GM19025 (cell line): ENCODE results near the gene ANGEL2.
"Not testable (repeated sequence)": the region's sequence is repeated elsewhere in the genome, so short reads cannot be mapped to it uniquely, and the experiment has no call there.

ENCODE experiments used
- ATAC-seq: cut with Tn5 transposase; IDR thresholded peaks from one replicate; pipeline ENCODE4 v1.9.1; 2021; ENCODE audit warnings: mild to moderate bottlenecking, low read depth, moderate library complexity; ENCODE audit not compliant: unreplicated experiment

The ANGEL2 gene, protein sequence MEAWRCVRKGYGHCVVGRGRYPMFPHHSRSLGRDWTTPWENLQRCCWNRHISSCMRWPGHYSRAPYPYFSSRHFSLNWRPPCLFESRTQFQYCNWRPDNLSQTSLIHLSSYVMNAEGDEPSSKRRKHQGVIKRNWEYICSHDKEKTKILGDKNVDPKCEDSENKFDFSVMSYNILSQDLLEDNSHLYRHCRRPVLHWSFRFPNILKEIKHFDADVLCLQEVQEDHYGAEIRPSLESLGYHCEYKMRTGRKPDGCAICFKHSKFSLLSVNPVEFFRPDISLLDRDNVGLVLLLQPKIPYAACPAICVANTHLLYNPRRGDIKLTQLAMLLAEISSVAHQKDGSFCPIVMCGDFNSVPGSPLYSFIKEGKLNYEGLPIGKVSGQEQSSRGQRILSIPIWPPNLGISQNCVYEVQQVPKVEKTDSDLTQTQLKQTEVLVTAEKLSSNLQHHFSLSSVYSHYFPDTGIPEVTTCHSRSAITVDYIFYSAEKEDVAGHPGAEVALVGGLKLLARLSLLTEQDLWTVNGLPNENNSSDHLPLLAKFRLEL

DNA sequence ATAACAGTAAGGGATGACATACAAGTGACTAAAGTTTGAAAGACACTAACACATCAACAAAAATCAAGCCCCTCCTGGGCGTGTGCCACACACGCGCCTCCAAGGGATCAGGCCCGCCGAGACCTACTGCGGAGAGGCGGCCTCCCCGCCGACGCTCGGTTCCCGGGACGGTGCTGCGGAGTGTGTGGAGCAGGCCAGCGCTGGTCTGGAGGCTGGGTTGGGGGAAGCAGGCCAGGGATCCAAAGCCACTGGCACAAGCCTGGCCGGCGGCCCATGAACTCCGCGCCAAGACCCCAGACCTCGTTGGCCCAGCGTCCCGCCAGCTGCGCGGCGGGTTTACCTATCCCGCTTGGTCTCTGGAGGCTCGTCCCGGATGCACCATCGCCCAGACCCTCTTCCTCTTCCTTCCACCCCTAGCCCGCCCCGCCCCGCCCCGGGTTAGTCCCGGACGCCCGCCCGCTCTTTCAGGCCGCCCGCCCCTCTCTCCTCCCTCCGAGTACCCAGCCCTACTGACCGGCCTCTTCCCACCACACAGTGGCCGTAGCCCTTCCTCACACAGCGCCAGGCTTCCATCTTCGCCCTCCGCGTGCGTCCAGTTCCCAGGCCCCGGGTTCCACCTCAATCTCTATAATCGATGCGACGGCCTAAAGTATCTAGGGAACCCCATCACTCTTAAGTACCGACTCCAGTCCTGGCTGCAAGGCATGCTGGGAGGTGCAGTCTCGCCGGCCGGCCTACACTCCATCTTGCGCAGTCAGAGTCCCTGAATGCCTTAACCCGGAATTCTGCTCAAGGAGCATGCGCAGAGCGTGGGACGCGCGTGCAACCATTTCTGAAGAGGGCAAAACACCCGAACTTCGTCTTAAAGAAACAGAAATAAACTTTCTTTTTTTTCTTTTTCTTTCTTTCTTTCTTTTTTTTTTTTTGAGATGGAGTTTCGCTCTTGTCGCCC lies at the start of gene ANGEL2:
Gene ANGEL2, minus strand, starts transcription at position 769 of the 952 bp plus-strand sequence. Its CDS starts 196 bp downstream, at position 573.
- peak; percentile 88 for ATAC-seq

DNA sequence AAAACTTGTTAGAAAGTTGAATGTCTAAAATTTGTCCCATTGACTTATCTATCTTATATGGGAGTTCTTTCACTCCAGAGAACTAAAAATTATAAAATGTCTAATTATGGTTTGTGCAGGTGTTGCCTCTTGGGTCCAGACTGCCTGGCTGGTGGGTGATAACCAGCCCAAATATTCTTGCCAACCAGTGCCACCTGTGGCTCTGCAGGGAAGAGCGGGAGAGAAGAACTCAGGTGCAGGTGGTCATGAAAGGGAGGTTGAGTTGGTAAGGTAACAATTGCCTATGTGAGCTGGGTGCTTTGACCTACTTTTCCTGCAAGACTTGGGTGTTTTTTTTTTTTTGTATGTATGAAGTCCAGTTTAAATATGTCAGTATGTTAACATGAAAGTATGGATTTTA lies 45.6 kb upstream of the ANGEL2 start:
- no peak for ATAC-seq

DNA sequence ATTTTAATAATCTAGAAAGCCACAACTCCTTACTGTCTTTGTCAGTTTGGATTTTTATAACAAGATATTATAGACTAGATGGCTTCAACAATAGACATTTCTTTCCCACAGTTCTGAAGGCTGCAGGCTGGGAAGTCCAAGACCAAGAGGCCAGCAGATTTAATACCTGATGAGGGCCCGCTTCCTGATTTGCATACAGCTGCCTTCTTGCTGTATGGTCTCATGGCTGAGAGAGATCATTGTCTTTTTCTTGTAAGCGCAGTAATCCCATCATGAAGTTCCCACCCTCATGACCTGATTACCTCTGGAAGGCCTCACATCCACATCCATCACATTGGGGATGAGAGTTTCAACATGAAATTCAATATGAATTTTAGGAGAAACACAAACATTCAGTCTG lies 45.2 kb upstream of the ANGEL2 start:
- no peak for ATAC-seq

DNA sequence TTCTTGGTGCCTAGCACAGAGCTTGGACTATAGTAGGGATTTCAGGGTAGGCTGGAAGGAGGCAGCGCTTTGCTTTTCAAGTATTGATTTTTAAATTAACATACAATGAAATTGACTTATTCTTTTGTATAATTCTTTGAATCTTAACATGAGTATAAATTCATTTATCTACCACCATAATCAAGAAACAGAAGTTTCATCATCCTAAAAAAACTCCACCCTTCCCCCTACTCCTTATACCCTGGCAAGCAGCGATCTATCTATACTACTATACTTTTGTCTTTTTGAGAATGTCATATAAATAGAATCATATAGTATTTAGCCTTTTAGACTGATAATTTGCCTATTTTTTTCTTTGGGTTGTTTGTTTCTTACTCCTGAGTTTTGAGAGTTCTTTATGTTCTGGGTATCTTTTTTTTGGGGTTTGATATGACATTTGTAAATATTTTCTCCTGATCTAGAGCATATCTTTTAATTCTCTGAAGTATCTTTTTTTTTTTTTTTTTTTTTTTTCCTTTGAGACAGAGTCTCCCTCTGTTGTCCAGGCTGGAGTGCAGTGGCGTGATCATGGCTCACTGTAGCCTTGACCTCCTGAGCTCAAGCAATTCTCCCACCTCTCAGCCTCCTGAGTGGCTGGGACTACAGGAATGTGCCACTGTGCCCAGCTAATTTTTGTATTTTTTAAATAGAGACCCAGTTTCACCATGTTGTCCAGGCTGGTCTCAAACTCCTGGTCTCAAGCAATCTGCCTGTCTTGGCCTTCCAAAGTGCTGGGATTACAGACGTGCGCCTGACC lies 41.8 kb upstream of the ANGEL2 start:
- no peak for ATAC-seq

DNA sequence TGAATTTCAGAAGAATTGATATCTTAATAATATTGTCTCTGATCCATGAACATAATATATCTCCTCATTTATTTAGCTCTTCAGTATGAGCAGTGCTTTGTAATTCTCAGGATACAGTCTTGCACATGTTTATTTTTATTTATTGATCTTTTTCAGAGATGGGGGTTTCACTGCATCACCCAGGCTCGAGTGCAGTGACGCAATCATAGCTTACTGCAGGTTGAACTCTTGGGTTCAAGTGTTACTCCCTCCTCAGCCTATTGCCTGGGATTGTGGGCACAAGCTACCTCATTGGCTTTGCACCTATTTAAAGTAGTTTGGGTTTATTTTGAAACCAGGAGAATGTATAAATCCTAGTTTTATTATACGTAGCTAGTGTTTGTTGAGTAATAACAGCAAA lies 40.1 kb upstream of the ANGEL2 start:
- no peak for ATAC-seq

DNA sequence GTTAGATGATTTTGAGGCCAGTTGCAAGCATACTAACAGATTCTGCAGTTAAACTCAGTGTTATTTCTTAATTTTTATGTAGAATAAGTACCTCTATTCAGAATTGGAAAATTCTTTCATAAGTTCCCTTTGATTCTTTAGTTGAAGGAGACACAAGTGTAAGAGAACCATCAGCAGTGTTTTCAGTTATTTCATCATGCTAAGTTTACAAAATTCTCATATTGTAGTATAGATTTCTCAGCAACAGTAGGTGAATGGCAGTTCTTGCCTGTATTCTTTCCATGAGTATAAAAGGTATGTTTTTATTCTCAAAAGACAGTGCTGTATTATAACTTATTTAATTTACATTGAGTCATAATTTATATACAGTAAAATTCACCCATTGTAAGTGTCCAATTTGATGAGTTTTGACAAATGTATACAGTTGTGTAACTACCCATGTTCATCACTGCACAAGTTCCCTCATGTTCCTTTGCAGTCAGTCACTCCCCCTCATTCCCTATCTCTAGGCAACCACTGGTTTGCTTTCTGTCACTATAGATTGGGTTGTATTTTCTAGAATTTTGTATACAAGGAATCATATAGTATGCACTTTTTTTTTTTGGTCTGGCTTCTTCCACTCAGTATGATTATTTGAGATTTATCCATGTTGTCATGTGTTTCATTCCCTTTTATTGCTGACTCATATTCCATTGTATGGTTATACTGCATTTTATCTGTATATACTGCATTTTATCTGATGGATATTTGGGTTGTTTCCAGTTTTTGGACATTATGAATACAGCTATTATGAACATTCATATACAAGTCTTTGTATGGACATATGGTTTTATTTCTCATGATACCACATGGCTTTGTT lies 39.3 kb upstream of the ANGEL2 start:
- no peak for ATAC-seq

DNA sequence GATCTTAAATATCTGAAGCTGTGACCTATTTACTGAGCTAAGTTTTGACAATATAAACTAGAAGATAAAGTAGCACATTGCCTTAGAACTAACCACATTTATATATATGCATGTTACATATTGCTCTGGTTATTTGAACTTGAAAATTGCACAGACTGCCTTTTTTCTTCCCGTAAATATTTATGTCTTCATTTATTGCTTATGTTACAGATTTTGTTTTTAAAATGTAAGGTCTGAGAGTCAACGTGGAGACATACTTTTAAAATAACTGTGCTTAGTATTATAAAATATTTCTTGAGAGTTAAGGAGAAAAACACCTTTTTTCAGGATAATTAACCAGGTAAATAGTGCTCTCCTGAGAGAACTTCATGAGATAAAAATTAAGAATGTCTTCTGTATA lies 38.5 kb upstream of the ANGEL2 start:
- no peak for ATAC-seq

DNA sequence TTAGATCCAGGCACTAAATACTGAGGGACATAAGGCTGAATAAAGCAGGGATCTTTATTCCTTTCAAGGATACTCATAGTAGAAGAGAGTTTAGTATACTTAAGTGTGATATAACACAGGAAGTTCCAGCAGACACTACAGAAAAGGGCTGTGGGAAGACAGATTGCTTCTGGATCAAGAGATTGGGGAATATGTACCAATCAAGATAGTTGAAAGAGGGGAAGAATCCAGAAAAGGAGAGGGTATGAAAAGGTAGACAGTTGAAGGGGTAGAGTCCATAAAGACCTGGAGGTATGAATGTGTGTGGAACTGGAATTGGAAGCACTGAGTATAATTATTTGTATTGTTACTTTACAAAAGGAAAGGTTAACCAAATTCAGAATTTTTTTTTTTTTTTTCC lies 37.8 kb upstream of the ANGEL2 start:
- ATAC-seq = no peak

DNA sequence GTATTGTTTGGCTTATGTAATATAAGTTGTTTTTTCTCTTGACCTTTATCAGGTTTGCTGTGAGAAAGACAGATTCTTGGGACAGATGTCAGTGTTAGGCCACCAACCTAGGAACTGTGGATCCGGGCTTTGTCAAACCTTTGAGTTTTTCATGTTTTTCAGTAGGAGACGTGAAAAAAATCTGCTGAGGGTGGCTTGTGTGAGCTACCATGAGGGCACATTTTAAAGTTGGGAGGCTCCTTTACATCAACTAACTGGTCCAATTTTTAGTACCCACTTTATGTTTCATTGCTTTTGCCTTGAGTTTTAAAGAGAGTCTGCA lies 36.2 kb upstream of the ANGEL2 start:
- ATAC-seq = no peak

DNA sequence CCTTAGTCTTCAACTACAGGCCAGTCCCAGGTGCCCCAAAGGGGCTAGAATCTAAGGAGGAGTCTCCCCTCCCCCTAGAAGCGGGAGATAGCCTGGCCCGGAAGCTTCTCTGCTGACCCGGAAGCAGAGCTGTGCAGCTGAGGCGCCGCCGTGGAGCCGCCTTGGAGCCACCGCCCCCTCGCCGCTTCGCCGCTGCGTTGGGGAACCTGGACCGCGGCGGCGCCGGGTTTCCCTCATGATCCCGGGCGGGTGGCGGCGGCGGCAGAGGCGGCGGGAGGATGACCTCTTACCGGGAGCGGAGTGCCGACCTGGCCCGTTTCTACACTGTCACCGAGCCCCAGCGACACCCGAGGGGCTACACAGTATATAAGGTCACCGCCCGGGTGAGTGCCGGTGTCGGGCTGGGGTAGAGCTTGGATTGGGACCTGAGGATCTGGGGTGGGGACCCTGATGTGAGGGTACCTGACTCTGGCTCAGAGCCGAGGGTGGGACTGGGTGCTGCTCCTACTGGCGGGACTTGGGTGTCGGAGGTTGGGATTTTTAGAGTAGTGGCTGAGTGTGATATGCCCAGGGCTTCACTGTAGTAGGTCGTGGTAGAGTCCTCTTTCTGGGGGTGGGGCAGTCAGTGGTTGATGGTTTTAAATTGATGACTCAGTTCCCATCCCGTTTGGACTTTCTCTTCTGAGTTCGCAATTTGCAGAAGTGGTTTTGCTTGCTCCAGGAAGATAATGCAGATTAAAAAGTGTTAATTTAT lies 35.6 kb upstream of the ANGEL2 start, which contains the start of gene RPS6KC1:
Gene RPS6KC1, plus strand, starts transcription at position 115 of the 754 bp plus-strand sequence. Its CDS starts 164 bp downstream, at position 279.
- peak; percentile 99 for ATAC-seq

DNA sequence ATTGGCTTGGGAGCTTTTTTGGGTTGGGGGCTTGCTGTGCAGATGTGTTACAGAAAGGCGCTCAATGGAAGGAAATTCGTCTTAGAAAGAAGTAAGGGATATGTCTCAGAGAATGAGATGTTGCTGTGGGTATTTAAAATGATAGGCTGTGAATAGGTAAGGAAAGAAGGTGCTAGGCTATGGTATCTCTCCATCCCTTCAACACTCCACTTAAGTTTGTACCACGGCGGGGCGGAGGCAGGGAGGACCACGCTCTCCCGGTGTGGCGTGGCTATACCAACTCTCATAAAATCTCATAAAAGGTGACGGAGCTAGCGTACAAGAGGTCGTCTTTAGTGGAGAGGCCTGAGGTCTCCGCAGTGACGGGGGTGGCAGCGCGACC lies 35.1 kb upstream of the ANGEL2 start:
- peak; percentile 28 for ATAC-seq

DNA sequence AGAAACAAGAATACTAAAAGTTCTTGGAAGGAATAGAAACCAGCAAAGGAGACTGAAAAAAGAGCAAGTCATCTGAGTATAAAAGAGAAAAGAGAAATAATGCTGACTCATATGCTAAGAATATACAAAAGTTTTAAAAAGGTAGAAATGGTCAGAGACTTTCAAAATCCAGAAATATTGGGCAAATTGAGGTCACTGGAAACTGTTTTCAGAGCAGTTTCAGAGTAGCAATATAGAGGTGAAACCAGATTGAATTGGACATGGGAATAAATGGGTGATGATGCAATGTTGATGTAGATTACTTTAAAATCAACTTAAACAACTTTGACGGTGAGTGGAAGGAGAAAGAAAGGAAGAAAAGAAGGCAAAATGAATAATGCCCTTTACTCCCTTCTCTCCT lies 33.6 kb upstream of the ANGEL2 start:
- ATAC-seq = no peak

DNA sequence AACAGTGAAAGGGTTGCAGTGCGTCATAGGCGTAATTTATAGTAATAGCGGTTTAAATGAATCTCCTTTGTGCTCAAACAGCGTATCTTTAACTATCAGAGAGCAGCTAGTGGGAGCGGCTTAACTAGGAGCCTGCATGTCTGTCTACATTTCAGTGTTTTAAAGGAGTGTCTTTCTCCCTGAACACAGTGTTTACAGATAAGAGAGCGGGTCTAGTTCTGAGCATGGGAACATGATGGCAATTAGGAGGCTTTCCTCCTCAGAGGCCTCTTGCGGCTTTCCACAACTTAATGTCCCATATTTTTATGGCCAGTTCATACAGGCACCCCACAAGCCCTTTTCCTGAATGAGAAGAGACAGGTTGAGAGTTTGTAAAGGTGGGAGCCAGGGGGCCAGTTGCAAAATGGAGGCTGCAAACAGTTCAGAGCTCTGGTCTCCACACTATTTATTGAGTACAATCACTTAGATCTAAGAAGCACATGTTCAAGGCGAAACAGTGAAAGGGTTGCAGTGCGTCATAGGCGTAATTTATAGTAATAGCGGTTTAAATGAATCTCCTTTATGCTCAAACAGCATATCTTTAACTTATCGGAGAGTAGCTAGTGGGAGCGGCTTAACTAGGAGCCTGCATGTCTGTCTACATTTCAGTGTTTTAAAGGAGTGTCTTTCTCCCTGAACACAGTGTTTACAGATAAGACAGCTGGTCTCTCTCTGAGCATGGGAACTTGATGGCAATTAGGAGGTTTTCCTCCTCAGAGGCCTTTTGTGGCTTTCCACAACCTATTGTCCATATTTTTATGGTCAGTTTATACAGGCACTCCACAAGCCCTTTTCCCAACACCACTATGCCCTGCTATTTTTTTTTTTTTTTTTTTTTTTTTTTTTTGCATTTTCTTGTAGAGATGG lies 29.9 kb upstream of the ANGEL2 start:
- not testable (repeated sequence) for ATAC-seq

DNA sequence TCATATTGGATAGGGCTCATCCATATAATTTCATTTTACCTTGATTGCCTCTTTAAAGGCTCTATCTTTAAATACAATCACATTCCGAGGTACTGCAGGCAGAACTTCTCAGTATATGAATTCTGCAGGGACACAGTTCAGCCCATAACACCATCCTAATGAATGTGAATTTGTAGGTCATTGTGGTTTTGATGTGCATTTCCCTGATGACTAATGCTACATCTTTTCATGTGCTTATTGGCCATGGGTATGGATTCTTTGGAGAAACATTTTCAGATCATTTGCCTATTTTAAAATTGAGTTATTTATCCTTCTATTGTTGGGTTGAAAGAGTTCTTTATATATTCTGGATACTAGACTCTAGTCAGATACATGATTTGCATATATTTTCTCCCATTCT lies 25.8 kb upstream of the ANGEL2 start:
- no peak for ATAC-seq

DNA sequence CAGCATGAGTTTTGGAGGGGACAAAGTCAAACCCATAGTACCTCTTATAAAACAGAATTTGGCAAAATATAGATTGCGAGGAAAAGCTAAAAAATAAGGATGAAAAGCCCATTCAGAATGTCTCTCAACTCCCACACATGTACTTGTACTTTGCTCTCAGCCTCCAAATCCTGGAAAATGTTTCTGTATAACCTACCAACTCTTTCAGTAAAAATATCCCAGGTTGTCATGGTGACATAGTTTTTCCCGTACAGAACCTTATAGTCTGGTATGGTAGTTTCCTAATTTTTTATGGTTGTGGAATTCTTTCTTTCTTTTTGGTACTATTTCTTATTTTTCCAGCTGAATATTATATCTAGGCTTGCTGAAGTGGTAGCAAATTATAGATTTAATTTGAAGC lies 19.9 kb upstream of the ANGEL2 start:
- no peak for ATAC-seq

DNA sequence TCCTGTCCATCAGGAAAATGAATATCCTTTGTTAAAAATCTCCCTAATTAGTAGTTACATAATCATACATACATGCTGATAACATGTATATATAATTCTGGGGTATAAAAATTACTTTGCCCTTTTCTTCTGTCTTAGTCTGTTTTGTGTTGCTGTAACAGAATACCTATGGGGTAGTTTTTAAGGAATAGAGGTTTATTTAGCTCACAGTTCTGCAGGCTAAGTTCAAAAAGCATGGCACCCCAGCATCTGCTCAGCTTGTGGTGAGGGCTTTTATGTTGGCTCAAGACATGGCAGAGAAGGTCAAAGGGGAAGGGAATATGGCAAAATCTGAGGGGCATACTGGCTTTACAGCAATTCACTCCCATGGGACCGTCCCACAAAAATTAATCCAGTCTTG lies 19.0 kb upstream of the ANGEL2 start:
- no peak for ATAC-seq

DNA sequence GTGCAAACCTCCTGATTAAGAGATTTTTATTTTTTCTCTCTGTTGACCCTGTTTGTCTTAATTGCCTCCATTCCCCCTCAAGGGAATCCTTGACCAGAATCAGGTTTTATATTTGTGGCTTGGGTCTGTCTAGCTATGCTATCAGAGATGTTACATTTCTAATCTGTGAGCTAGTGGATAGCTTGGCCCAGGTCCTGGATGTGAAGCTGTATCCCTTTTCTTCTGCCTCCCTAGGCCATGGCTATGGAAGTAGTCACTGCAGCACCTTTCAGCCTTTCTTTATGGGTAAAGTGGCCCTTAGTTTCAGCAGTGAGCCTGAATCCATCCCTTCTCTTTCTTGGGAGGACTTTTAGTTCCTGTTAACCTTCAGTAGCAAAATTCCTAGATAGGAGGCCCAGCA lies 17.0 kb upstream of the ANGEL2 start:
- no peak for ATAC-seq

DNA sequence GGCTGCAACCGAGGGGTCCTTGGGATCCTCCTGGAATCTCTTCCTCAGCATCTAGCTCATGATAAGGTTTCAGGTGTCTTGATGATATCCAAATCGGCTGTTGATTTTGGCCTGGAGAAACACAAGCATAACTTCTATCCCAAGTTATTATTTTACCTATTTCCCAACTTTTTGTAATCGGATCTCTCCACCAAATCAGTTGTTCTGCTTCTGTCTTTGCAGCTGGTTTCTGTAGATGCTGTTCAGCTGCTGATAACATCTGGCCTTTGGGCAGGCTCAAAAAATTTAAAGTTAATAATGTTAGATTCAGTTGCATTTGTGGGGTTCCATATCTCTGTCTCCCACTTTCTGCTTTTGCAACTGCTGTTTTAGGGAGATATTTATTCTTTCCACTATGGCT lies 11.4 kb upstream of the ANGEL2 start:
- ATAC-seq = not testable (repeated sequence)
